GM21737 (cell line): Measurements from ENCODE around the gene TMEM184A.

Source experiments
- ATAC-seq: cut with Tn5 transposase; IDR thresholded peaks from one replicate; pipeline ENCODE4 v1.9.1; 2021; ENCODE audit warnings: mild to moderate bottlenecking, moderate library complexity; ENCODE audit not compliant: unreplicated experiment

Gene TMEM184A

GRCh38 chr7:1569016-1569415 lies 13.0 kb upstream of the TMEM184A start:
- no peak for ATAC-seq

GRCh38 chr7:1567896-1568510 lies 12.0 kb upstream of the TMEM184A start:
- ATAC-seq, result no peak

GRCh38 chr7:1567049-1567771 lies 11.2 kb upstream of the TMEM184A start:
- ATAC-seq, result no peak

GRCh38 chr7:1566687-1567048 lies 10.7 kb upstream of the TMEM184A start:
- ATAC-seq, result no peak

- ATAC-seq, result no peak
Observed at GRCh38 chr7:1564603-1565022, 8.6 kb upstream of the TMEM184A start.

- ATAC-seq, result no peak
Observed at GRCh38 chr7:1563981-1564602, 8.1 kb upstream of the TMEM184A start.

GRCh38 chr7:1562597-1563051 lies 6.6 kb upstream of the TMEM184A start:
- ATAC-seq, result no peak

GRCh38 chr7:1562116-1562515 lies 6.1 kb upstream of the TMEM184A start:
- no peak for ATAC-seq

GRCh38 chr7:1561036-1561940 lies 5.3 kb upstream of the TMEM184A start:
- ATAC-seq, result no peak

GRCh38 chr7:1560620-1561031 lies 4.6 kb upstream of the TMEM184A start:
- no peak for ATAC-seq

GRCh38 chr7:1559626-1560590 lies 3.9 kb upstream of the TMEM184A start:
- ATAC-seq, result no peak

- ATAC-seq, result no peak
Observed at GRCh38 chr7:1558841-1559625, 3.0 kb upstream of the TMEM184A start.

GRCh38 chr7:1558181-1558811 lies 2.3 kb upstream of the TMEM184A start:
- ATAC-seq, result no peak

- ATAC-seq, result no peak
Observed at GRCh38 chr7:1557771-1558170, 1.8 kb upstream of the TMEM184A start.

GRCh38 chr7:1557006-1557405 lies 1.0 kb upstream of the TMEM184A start:
- ATAC-seq, result no peak

GRCh38 chr7:1555046-1555812 lies 776 bp downstream of the TMEM184A start:
- ATAC-seq, result no peak

GRCh38 chr7:1554333-1555045 lies 1.5 kb downstream of the TMEM184A start:
- no peak for ATAC-seq
